HFF-Myc (cell line): ENCODE data around the gene RUNX2.

Source experiments
- DNase-seq: peaks from one replicate; pipeline ENCODE4 v3.0.0-alpha.2; 2011; ENCODE audit warnings: low read depth; ENCODE audit errors: extremely low read depth
- H3K4me3 ChIP-seq: replicated peaks from 2 replicates; pipeline ENCODE4 v1.5.1; 2011; ENCODE audit warnings: low read depth, mild to moderate bottlenecking, control low read depth, low read length
- CTCF ChIP-seq: IDR thresholded peaks from 2 replicates; pipeline ENCODE4 v1.5.1; 2012; ENCODE audit warnings: mild to moderate bottlenecking, low read depth, low read length, control low read depth; ENCODE audit errors: missing control alignments

The RUNX2 gene

GRCh38 chr6:45586216-45587171, 258.4 kb downstream of the RUNX2 start:
- DNase-seq = no peak
- no peak overlapping the region for H3K4me3 ChIP-seq
- TF ChIP-seq CTCF = no peak

GRCh38 chr6:45587229-45588060, 259.3 kb downstream of the RUNX2 start:
- TF ChIP-seq CTCF = no peak
- DNase-seq = no peak
- no peak overlapping the region for H3K4me3 ChIP-seq

- TF ChIP-seq CTCF = no peak
- no peak for DNase-seq
- no peak overlapping the region for H3K4me3 ChIP-seq
Measured at GRCh38 chr6:45589367-45589766, 261.2 kb downstream of the RUNX2 start.

GRCh38 chr6:45590226-45590625, 262.1 kb downstream of the RUNX2 start:
- no peak for DNase-seq

GRCh38 chr6:45590696-45591184, 262.6 kb downstream of the RUNX2 start:
- no peak for DNase-seq
- H3K4me3 ChIP-seq = no peak overlapping the region
- TF ChIP-seq CTCF = no peak

More at GRCh38 chr6:45590226-45590625, 262.1 kb downstream of the RUNX2 start:
- TF ChIP-seq CTCF = no peak
- no peak overlapping the region for H3K4me3 ChIP-seq

GRCh38 chr6:45591306-45591705, 263.2 kb downstream of the RUNX2 start:
- TF ChIP-seq CTCF = no peak
- DNase-seq = no peak
- H3K4me3 ChIP-seq = no peak overlapping the region
